ENCODE data around the gene DAW1.
"Not testable (repeated sequence)": the region's sequence is repeated elsewhere in the genome, so short reads cannot be mapped to it uniquely, and the experiment has no call there.

DNA sequence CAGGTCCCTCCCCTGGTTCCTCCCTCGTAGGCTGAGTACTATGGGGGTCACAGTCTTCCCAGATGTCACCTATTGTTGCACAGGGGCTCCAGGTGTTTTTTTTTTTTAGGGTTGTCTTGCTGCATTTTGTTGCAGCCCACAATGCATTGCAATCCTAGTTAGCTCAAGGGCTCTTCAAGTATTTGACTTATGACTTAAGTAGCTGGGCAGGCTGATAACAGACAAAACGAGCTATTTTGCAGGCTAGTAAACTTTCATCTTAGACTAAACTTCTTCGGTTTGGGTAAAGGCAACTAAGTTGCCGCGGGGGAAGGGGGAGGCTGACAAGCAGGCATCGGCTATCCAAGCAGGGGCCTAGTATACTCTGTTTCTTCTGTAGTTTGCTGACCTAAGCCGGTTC is 64.8 kb downstream of the DAW1 start:
- TF ChIP-seq POLR2A (IDR thresholded peaks at IDR 0.05): not testable (repeated sequence)
- TF ChIP-seq, protein P1, sequence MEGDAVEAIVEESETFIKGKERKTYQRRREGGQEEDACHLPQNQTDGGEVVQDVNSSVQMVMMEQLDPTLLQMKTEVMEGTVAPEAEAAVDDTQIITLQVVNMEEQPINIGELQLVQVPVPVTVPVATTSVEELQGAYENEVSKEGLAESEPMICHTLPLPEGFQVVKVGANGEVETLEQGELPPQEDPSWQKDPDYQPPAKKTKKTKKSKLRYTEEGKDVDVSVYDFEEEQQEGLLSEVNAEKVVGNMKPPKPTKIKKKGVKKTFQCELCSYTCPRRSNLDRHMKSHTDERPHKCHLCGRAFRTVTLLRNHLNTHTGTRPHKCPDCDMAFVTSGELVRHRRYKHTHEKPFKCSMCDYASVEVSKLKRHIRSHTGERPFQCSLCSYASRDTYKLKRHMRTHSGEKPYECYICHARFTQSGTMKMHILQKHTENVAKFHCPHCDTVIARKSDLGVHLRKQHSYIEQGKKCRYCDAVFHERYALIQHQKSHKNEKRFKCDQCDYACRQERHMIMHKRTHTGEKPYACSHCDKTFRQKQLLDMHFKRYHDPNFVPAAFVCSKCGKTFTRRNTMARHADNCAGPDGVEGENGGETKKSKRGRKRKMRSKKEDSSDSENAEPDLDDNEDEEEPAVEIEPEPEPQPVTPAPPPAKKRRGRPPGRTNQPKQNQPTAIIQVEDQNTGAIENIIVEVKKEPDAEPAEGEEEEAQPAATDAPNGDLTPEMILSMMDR (IDR thresholded peaks at IDR 0.05): not testable (repeated sequence)
